Stimulated activated CD8-positive, alpha-beta memory T cell treated with anti-CD3 and anti-CD28 coated beads, Interleukin-15, amount 100 ng/mL, for 4 hours (primary cell): ENCODE measurements around the gene PHF21B.
"Not testable (repeated sequence)": the region's sequence is repeated elsewhere in the genome, so short reads cannot be mapped to it uniquely, and the experiment has no call there.

Experiments used
- DNase-seq, 2 donors: peaks; one replicate each; pipeline ENCODE4 v3.0.0-alpha.2; 2020; ENCODE audit warnings: low read depth in 2 of 2

Gene PHF21B

GRCh38 chr22:44918925-44919392 is 90.8 kb downstream of the PHF21B start:
- DNase-seq: no peak

- DNase-seq: no peak
Measured at GRCh38 chr22:44918166-44918924, 91.5 kb downstream of the PHF21B start.

- DNase-seq: no peak
Measured at GRCh38 chr22:44917372-44918165, 92.2 kb downstream of the PHF21B start.

GRCh38 chr22:44916281-44917231 is 93.2 kb downstream of the PHF21B start:
- DNase-seq: no peak

GRCh38 chr22:44915441-44915840 is 94.4 kb downstream of the PHF21B start:
- no peak for DNase-seq

- DNase-seq: no peak
Measured at GRCh38 chr22:44914026-44914721, 95.6 kb downstream of the PHF21B start.

- DNase-seq: no peak
Measured at GRCh38 chr22:44913198-44913983, 96.4 kb downstream of the PHF21B start.

GRCh38 chr22:44909241-44909640 is 100.6 kb downstream of the PHF21B start:
- no peak for DNase-seq

GRCh38 chr22:44907765-44908737 is 101.8 kb downstream of the PHF21B start:
- no peak for DNase-seq

GRCh38 chr22:44906999-44907644 is 102.7 kb downstream of the PHF21B start:
- no peak for DNase-seq

GRCh38 chr22:44906248-44906936 is 103.4 kb downstream of the PHF21B start:
- DNase-seq: no peak

- not testable (repeated sequence) for DNase-seq
Measured at GRCh38 chr22:44904492-44905152, 105.2 kb downstream of the PHF21B start.

GRCh38 chr22:44903164-44903563 is 106.6 kb downstream of the PHF21B start:
- DNase-seq: not testable (repeated sequence)

GRCh38 chr22:44901301-44901700 is 108.5 kb downstream of the PHF21B start:
- no peak for DNase-seq

GRCh38 chr22:44898236-44898635 is 111.6 kb downstream of the PHF21B start:
- DNase-seq: no peak

- DNase-seq: no peak
Measured at GRCh38 chr22:44895296-44896055, 114.3 kb downstream of the PHF21B start.

GRCh38 chr22:44894782-44895181 is 115.0 kb downstream of the PHF21B start:
- no peak for DNase-seq
